Endometrial microvascular endothelial cells (primary cell): Measurements from ENCODE around the gene TGDS. TPM values are rescaled to one million over a fixed set of nuclear protein-coding genes. Genes with fewer than 3 reads are reported as not detected.
"Not testable (repeated sequence)": the region's sequence is repeated elsewhere in the genome, so short reads cannot be mapped to it uniquely, and the experiment has no call there.

ENCODE experiments used
- in situ Hi-C: cut with HindIII; loops from 2 replicates; pipeline ENCODE4 v1.10.0; 2017; ENCODE audit warnings: low sequenced_read_pairs, low pct_unique_long_range_greater_than_20kb; ENCODE audit errors: inconsistent ontology term
- total RNA-seq: library from RNA; depleted of rRNA; stranded (reverse); fragments of >200 nt; gene quantifications from one replicate; pipeline ENCODE4 v1.2.3, GENCODE V29; 2015; ENCODE audit errors: inconsistent ontology term

Gene TGDS
- 26.2 TPM for total RNA-seq

DNA sequence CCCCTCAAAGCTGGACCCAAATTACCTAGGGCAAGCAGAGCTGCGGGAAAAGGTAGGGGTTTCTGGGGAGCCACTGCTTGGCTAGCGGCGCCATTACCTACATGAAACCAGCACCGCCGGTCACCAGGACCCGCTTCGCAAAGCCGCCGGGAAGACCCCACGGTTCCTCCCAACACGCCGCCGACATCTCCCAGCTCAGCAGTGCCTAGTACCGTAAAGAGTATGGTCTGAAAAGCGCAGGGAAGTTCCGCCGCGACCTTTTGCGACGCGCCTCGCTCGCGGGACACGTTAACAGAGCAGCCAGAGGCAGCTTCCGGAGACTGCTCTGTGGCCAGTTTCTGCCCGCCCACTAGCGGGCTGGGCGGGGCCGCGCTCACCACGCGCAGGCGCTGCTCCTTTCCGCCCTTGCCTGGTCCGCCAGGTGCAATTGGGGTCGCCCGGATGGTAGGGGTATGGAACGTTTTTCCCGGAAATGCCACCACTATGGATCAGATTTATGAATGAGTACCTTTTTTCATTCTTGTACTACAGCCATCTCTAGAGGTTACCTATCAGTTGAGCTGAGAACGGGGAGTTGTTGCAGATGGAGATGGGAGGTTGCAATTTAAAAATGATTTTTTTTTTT is at the start of gene TGDS:
Gene TGDS (minus strand): TSS at position 203 of the 625 bp plus-strand sequence. CDS start 16 bp downstream, at position 187.
- in situ Hi-C loops: no loop called here

DNA sequence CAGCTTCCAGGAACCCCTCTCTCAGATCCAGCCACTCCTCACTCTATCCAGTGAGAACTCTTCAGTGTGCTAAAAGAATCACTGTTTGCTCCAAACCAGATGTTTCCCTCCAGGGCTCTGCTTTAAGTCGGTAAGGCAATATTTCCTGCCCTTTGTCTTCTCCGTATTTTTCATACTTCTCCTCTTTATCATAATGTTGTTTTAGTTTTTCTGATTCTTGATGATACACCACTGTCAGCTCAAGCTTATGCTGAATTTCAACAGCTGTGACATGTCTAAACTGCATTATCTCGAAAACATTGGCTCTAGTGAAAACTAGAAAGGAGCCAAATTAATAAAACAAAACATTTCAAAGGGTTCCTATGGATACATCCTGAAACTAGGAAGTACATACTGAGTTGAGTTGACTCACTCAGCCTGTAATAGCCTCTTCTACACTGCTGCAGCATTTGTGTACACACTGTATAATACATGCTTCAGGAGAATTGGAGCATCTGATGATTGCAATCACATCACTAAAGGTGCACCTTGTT is 45.5 kb upstream of the TGDS start:
- in situ Hi-C loops: no loop called here

DNA sequence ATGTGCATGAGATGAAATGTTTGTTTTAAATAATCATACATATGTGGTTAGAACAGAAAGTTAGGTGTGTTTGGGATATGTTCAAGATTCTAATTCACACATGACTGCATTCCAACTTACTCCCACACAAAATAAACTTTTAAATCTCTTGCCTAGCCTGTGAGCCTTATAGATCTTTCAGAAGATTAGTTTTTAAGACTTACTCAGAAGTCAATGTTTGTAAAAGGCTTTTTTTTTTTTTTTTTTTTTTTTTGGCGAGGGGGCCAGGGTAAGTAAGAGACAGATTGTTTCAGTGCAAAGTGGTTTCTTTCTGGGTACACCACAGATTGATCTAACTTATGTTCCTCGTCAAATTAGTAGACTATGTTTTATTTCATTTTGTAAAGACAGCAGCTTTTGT is 44.8 kb upstream of the TGDS start:
- in situ Hi-C loops: no loop called here

DNA sequence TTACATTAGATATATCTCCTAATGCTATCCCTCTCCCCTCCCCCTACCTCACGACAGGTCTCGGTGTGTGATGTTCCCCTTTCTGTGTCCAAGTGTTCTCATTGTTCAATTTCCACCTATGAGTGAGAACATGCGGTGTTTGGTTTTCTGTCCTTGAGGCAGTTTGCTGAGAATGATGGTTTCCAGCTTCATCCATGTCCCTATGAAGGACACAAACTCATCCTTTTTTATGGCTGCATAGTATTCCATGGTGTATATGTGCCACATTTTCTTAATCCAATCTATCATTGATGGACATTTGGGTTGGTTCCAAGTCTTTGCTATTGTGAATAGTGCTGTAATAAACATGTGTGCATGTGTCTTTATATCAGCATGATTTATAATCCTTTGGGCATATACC is 41.7 kb upstream of the TGDS start:
- in situ Hi-C loops: not testable (repeated sequence)

DNA sequence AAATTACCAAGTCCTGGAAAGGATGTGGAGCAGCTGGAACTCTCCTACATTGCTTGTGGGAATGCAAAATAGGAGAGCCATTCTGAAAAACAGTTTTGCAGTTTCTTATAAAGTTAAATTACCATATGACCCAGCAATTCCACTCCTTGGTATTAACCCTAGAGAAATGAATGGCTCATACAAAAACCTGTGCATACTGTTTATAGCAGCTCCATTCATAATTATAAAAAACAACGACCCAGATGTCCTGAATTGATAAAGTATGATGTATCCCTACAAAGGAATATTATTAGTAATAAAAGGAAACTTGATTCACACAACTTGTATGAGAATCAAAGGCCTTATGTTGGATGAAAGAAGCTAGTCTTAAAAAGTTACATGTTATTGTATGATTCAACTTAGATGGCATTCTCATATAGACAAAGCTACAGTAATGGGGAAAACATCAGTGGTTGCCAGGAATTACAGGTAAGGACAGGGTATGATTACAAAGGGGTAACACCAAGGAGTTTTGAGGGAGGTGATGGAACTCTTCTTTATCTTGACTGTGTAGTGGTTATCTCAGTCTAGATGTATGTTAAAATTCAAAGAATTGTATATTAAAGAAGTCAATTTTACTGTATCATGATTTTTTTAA is 41.1 kb upstream of the TGDS start:
- in situ Hi-C loops: no loop called here

GRCh38 chr13:94636096-94636495 is 40.1 kb upstream of the TGDS start:
- in situ Hi-C loops: not testable (repeated sequence)

DNA sequence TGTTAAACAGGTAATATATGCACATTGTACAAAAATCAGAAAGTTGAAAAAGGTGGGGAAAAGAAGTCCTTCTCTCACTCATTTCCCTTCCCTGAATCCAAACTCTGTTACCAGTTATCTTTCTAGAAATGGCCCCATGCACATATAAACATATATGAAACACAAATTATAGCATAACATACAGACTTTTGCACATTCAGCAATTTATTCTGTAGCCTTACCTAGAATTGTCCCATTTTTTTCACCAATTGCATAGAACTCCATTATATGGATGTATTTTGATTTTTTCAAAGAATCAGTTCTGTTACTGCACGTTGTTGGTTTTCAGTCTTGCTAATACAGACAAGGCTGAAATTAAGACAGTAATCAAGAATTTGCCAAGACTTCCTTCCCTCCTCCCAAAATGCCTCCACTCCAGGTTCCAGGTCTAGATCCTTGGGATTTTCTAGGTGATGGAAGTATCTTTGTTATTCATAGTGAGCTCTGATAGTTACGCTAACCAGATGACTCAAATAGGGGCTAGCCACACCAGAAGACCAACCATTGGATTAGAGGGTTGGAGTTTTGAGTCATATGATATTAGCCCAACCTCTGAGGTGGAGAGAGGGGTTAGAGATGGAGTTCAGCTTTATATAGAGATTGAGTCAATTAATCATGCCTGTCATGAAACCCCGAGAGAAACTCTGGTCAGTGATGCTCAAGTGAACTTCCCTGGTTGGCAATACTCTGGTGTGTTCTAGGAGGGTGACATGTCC is 36.5 kb upstream of the TGDS start:
- in situ Hi-C loops: no loop called here

DNA sequence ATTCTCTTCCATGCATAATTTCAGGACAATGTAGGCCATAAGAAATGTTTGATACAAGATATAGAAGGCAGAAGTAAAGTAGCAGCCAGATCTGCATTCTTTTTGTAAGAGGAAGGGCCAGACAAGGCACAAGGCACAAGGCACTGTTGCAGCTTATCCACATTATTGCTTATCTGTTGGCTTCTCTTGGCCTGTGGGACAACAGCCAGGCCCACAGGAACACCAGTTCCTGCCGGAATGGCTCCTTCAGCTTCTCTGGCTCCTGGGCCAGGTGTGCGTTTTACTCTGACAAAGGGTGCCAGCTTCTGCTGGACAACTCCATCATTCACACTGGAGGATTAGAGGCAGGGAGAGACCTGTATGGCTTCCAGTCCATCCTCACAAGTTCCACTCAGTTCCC is 34.9 kb upstream of the TGDS start:
- in situ Hi-C loops: no loop called here

DNA sequence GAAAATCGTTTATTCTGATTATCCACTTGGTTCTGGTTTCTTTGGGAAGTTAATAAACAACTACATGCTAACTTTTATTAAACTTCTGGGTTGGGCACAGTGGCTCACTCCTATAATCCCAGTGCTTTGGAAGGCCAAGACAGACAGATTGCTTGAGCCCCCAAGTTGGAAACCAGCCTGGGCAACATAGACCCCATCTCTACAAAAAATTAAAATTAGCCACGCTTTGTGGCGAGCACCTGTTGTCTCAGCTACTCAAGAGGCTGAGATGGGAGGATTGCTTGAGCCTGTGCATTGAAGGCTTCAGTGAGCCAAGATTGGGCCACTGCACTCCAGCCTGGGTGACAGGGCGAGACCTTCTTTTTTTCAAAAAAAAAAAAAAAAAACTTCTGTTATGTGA is 27.4 kb upstream of the TGDS start:
- in situ Hi-C loops: no loop called here

GRCh38 chr13:94622344-94622743 is 26.4 kb upstream of the TGDS start:
- in situ Hi-C loops: no loop called here

GRCh38 chr13:94620286-94620896 is 24.4 kb upstream of the TGDS start:
- in situ Hi-C loops: no loop called here

GRCh38 chr13:94617389-94618000 is 21.5 kb upstream of the TGDS start:
- in situ Hi-C loops: no loop called here

DNA sequence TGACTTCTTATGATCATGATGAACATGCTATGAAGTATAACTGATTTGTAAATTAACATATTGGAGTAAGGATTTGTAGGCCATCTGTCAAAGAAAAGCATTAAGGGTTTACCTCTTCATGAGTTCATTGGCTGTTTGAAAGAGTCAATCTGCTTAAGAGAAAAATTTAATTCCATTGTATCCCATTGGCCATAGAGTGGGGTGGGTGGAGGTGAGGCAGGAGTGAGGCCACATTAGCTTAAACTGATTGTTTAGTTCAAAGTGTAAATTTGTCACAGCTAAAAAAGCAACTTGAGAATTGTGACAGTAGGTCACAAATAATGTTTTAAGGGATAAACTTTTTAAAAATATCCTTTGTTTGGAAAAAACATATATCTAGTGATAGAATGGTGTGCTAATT is 17.1 kb upstream of the TGDS start:
- in situ Hi-C loops: no loop called here

GRCh38 chr13:94612050-94612449 is 16.1 kb upstream of the TGDS start:
- in situ Hi-C loops: no loop called here

- in situ Hi-C loops: no loop called here
These were observed 14.5 kb upstream of the TGDS start for GRCh38 chr13:94610475-94610874.

DNA sequence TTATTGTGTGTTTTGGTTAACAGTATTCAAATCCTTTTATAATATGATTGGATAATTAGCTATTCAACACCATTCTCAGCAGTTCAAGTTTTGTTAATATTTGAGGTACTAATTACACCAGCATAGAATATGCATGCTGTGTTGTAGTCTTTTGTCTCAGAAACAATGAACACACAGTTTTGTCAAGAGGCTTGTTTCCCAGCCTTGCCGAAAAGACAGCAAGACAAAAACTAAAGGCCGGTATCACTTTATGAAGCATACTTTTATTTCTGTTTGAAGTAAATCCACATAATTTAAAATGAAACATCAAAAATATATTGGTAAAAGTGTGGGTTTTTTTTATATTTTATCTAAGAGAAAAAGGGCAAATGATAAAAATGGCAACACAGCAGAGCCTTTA is 13.2 kb upstream of the TGDS start:
- in situ Hi-C loops: no loop called here

DNA sequence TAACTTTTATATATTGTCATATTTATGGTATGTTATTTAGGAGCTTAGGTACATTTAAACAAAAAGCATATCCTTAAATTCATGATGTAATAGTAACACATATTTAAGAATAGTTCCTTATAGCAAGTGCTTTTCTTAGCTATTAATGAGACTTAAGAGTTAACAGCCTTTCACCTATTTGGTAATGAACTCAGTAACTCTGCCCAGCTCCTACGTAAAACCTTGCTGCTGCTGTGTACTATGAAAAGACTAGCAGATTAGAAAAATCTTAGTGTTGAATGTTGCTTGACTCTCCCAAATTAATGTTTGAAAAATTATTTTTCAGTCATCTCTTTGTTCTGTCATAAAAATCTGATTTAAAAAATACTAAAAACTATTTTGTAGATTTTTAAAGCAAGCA is 12.6 kb upstream of the TGDS start:
- in situ Hi-C loops: no loop called here

GRCh38 chr13:94607939-94608338 is 12.0 kb upstream of the TGDS start:
- in situ Hi-C loops: no loop called here

GRCh38 chr13:94607056-94607455 is 11.1 kb upstream of the TGDS start:
- in situ Hi-C loops: no loop called here
